GM23248 (cell line): ENCODE data around the gene SERAC1.

Experiments
- EZH2 ChIP-seq: fragments of 200-600 bp; sonication (generic); IDR thresholded peaks from 2 replicates; pipeline ENCODE4 v1.6.1; 2018; ENCODE audit warnings: antibody characterized with exemption, mild to moderate bottlenecking; ENCODE audit not compliant: insufficient read depth, poor library complexity, severe bottlenecking
- EZH2phosphoT487 ChIP-seq: fragments of 200-600 bp; sonication (generic); IDR thresholded peaks from 2 replicates; pipeline ENCODE4 v1.6.1; 2018; ENCODE audit warnings: antibody characterized with exemption, moderate library complexity, mild to moderate bottlenecking, low read depth; ENCODE audit not compliant: insufficient read depth

- no peak for TF ChIP-seq EZH2phosphoT487
- TF ChIP-seq EZH2 = no peak
Observed at GRCh38 chr6:158161566-158162254, 6.4 kb downstream of the SERAC1 start.
